Spleen (tissue), 11 donors: Measurements from ENCODE around the gene KLF3. TPM values are rescaled to one million over a fixed set of nuclear protein-coding genes. Genes with fewer than 3 reads are reported as not detected.

Source experiments
- DNase-seq: peaks from one replicate; pipeline ENCODE4 v3.0.0-alpha.2; 2020
- H3K27ac ChIP-seq, 8 donors: fragments of 200-600 bp; sonication (generic) in 7 of 8; 1 replicate in 4 of 8; 2 replicates in 4 of 8; pipeline versions ENCODE4 v1.5.0 to v1.8.0; 2016 to 2021; ENCODE audit warnings: inconsistent platforms in 4 of 8, mild to moderate bottlenecking in 4 of 8, moderate library complexity in 1 of 8
- H3K27me3 ChIP-seq, 7 donors: fragments of 200-600 bp; sonication (generic) in 6 of 7; replicated peaks in 1 of 7; 1 replicate in 4 of 7; 2 replicates in 3 of 7; pipeline versions ENCODE4 v1.5.0 to v1.8.0; 2016 to 2021; ENCODE audit warnings: inconsistent platforms in 3 of 7, mild to moderate bottlenecking in 1 of 7
- H3K36me3 ChIP-seq, 6 donors: fragments of 200-600 bp; sonication (generic) in 5 of 6; 1 replicate in 4 of 6; 2 replicates in 2 of 6; pipeline versions ENCODE4 v1.5.0 to v1.8.0; 2016 to 2021; ENCODE audit warnings: inconsistent platforms in 2 of 6
- H3K4me1 ChIP-seq, 6 donors: fragments of 200-600 bp; sonication (generic) in 5 of 6; 1 replicate in 3 of 6; 2 replicates in 3 of 6; pipeline versions ENCODE4 v1.5.0 to v1.8.0; 2016 to 2021; ENCODE audit warnings: inconsistent platforms in 3 of 6
- H3K4me3 ChIP-seq, 8 donors: fragments of 200-600 bp; sonication (generic) in 7 of 8; 1 replicate in 4 of 8; 2 replicates in 4 of 8; pipeline versions ENCODE4 v1.5.0 to v1.8.0; 2016 to 2021; ENCODE audit warnings: inconsistent platforms in 4 of 8, mild to moderate bottlenecking in 4 of 8, moderate library complexity in 2 of 8
- H3K9me3 ChIP-seq, 8 donors: fragments of 200-600 bp; sonication (generic) in 7 of 8; 1 replicate in 4 of 8; 2 replicates in 4 of 8; pipeline versions ENCODE4 v1.5.0 to v1.8.0; 2016 to 2021; ENCODE audit warnings: inconsistent platforms in 4 of 8
- POLR2A ChIP-seq, 3 donors: fragments of 450-650 bp; IDR thresholded peaks; one replicate each; pipeline ENCODE4 v1.5.1; 2017; ENCODE audit warnings: antibody characterized with exemption in 3 of 3, mild to moderate bottlenecking in 1 of 3
- POLR2AphosphoS5 ChIP-seq, 3 donors: sonication (generic); formaldehyde crosslinking; IDR thresholded peaks; one replicate each; pipeline ENCODE4 v1.5.1; 2017; ENCODE audit warnings: antibody characterized with exemption in 3 of 3
- WGBS, 5 donors: extraction: QIAGEN DNeasy Blood & Tissue Kit in 3 of 5; methylation state at CpG; one replicate each; pipeline versions ENCODE4 v1.1.5 to v1.1.7; 2013 to 2018; 5-methylcytosine and 5-hydroxymethylcytosine counted together
- intact Hi-C: fragments of 100-400 bp; cut with DNase I; formaldehyde crosslinking; loops from one replicate; pipeline ENCODE4 v1.15.0; 2023; ENCODE audit warnings: low total_unique reads
- polyA plus RNA-seq, 3 donors: library from polyadenylated mRNA; stranded (reverse); fragments of 200-250 nt; gene quantifications; one replicate each; pipeline ENCODE4 v1.2.1, GENCODE V29; 2013
- total RNA-seq, 7 donors: library from RNA; depleted of rRNA in 3 of 7; stranded (reverse); fragments of >200 nt in 3 of 7; fragmentation: NEBNext Ultra II Directional in 4 of 7; extraction: Animal tissue kit (Norgen Biotek cat#: 25700) in 4 of 7; gene quantifications; one replicate each; pipeline versions ENCODE4 v1.1.0 to v1.2.1, GENCODE V29; 2016 to 2021
- TF ChIP-seq, protein P1 (sequence below), 11 experiments: fragments of 200-600 bp in 7 of 11; fragments of 450-650 bp in 4 of 11; sonication (generic) in 4 of 11; IDR thresholded peaks in 8 of 11; conservative IDR thresholded peaks in 3 of 11; 1 replicate in 7 of 11; 2 replicates in 4 of 11; pipeline versions ENCODE4 v1.4.0 to v1.8.0; 2016 to 2021; ENCODE audit warnings: antibody characterized with exemption in 11 of 11, inconsistent platforms in 4 of 11, mild to moderate bottlenecking in 1 of 11
- donor health status: healthy with polysubstance abuse.
- donor health status: DM: no; HTN: no; CAD: no; lungs with moderate emphysema.
- donor health status: DM: no; HTN: no; CAD: no.
- donor health status: Bipolar disorder and iron deficiency.
- donor health status: healthy.
- donor health status: DM: no; HTN: no; CAD: no.
- donor health status: DM: yes; HTN: yes; CAD: no.

The KLF3 gene
- total and polyA plus RNA-seq, 10 donors: 8.0 to 87.5 (median 63.1) TPM

DNA sequence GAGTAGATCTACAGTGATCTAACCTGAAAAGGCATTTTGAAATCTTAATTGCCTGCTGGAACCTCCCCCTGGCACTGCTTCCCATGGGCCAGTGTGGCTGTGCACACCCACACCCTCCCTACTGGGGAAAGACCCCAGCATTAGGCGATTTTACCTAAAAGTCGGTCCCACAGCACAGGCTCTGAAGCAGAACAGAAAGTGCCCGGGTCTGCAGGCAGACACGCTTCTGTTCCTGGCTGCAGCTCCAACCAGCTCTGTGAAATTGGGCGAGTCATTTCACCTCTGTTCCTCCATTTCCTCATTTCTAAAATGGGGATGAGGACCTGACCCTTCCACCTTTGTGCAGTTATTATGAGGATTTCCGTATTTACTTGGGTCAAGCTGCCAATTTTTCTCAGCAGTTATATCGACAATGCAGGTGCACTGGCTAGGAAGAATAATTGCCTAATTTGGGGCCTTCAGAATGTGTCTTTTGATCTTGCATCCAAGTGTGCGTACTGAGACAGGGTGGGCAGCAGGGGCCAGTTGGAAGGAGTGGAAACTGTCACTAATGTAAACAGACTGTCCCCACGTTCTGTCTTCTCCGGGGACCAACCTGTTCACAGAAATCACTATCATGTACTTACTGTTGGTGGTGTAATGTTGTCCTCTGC is 7.1 kb downstream of the KLF3 start:
- DNase-seq: no peak
- TF ChIP-seq, protein P1, sequence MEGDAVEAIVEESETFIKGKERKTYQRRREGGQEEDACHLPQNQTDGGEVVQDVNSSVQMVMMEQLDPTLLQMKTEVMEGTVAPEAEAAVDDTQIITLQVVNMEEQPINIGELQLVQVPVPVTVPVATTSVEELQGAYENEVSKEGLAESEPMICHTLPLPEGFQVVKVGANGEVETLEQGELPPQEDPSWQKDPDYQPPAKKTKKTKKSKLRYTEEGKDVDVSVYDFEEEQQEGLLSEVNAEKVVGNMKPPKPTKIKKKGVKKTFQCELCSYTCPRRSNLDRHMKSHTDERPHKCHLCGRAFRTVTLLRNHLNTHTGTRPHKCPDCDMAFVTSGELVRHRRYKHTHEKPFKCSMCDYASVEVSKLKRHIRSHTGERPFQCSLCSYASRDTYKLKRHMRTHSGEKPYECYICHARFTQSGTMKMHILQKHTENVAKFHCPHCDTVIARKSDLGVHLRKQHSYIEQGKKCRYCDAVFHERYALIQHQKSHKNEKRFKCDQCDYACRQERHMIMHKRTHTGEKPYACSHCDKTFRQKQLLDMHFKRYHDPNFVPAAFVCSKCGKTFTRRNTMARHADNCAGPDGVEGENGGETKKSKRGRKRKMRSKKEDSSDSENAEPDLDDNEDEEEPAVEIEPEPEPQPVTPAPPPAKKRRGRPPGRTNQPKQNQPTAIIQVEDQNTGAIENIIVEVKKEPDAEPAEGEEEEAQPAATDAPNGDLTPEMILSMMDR (IDR thresholded peaks at IDR 0.05 in 8 of 11, conservative IDR thresholded peaks at IDR 0.05 in 3 of 11): no peak
- TF ChIP-seq POLR2AphosphoS5 (IDR thresholded peaks at IDR 0.05) (peak in 1 of 3 donors; percentile 62), POLR2A (IDR thresholded peaks at IDR 0.05) (no peak)
- Histone ChIP-seq H3K36me3 (no peaks in the 10 kb centered on the region), H3K4me1 (peaks cover 85 to 100% (median 99%) of the 10 kb centered on the region in 6 donors), H3K4me3 (peak overlapping the region in 3 of 8 donors; percentile 14 to 52 (median 15)), H3K27me3 (no peaks in the 10 kb centered on the region), H3K27ac (peak overlapping the region; percentile 62 to 100 (median 99)), H3K9me3 (no peaks in the 10 kb centered on the region)
- WGBS, 5 donors: 25 to 37% (median 30%) methylated on average over 10 of the region's 10 CpGs
- intact Hi-C loops: loop anchor here (10.0 kb wide), 1 partner anchor 606 kb away; no protein-coding TSS in a partner anchor

DNA sequence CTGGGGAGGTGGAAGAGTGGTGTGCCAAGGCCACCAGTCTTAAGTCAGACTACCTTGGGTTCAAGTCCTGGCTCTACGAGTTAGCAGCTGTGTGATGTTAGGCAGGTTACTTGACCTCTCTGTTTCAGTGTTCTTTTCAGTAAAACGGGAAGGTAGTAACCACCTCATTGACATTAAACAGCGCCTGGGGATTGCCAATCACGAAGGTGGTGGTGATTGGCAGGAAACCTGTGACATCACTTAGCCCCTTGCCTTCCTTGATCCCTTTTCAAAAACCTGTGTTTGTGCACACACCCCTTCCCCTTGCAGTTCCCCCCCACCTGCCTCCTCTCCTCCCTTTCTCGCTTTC is 7.6 kb downstream of the KLF3 start:
- WGBS, 5 donors: 38 to 57% (median 52%) methylated on average over 5 of the region's 5 CpGs
- peak overlapping the region; percentile 62 to 100 (median 99) for H3K27ac ChIP-seq

DNA sequence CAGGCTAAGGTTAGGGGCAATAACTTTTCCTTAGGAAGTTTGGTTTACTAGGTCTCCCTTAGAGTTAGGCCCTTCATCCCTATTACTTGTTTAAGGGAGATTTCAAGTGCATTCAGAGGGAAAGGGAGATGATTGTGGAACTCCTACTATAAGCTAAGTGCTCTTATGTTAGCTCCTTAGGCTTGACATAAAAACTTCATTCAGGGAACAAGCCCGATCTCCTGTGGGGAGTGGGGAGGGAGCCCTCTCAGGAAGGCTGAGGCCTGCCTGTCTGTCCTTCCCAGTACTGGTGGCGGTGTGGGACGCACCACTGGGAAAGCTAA is 8.0 kb downstream of the KLF3 start:
- Histone ChIP-seq H3K4me1 (peaks cover 89 to 100% (median 99%) of the 10 kb centered on the region in 6 donors), H3K36me3 (no peaks in the 10 kb centered on the region), H3K4me3 (peak overlapping the region in 1 of 8 donors; percentile 52), H3K27me3 (no peaks in the 10 kb centered on the region), H3K9me3 (no peaks in the 10 kb centered on the region), H3K27ac (peak overlapping the region; percentile 62 to 100 (median 99))
- WGBS, 5 donors: 61 to 80% (median 72%) methylated on average over 3 of the region's 3 CpGs
- no peak for DNase-seq
- intact Hi-C loops: loop anchor here (10.0 kb wide), 1 partner anchor 607 kb away; no protein-coding TSS in a partner anchor
- TF ChIP-seq POLR2A (IDR thresholded peaks at IDR 0.05): no peak
- TF ChIP-seq POLR2AphosphoS5 (IDR thresholded peaks at IDR 0.05): no peak
- TF ChIP-seq, protein P1 (IDR thresholded peaks at IDR 0.05 in 8 of 11, conservative IDR thresholded peaks at IDR 0.05 in 3 of 11): no peak

More for the DNA sequence above, 7.6 kb downstream of the KLF3 start:
- no peak for DNase-seq
- TF ChIP-seq POLR2A (IDR thresholded peaks at IDR 0.05) (no peak), POLR2AphosphoS5 (IDR thresholded peaks at IDR 0.05) (no peak)
- TF ChIP-seq, protein P1 (IDR thresholded peaks at IDR 0.05 in 8 of 11, conservative IDR thresholded peaks at IDR 0.05 in 3 of 11): no peak
- no peaks in the 10 kb centered on the region for H3K27me3 ChIP-seq
- intact Hi-C loops: loop anchor here (10.0 kb wide), 1 partner anchor 607 kb away; no protein-coding TSS in a partner anchor
- H3K4me3 ChIP-seq: peak overlapping the region in 2 of 8 donors; percentile 15 to 52
- H3K36me3 ChIP-seq: no peaks in the 10 kb centered on the region
- peaks cover 87 to 100% (median 99%) of the 10 kb centered on the region in 6 donors for H3K4me1 ChIP-seq
- H3K9me3 ChIP-seq: no peaks in the 10 kb centered on the region

DNA sequence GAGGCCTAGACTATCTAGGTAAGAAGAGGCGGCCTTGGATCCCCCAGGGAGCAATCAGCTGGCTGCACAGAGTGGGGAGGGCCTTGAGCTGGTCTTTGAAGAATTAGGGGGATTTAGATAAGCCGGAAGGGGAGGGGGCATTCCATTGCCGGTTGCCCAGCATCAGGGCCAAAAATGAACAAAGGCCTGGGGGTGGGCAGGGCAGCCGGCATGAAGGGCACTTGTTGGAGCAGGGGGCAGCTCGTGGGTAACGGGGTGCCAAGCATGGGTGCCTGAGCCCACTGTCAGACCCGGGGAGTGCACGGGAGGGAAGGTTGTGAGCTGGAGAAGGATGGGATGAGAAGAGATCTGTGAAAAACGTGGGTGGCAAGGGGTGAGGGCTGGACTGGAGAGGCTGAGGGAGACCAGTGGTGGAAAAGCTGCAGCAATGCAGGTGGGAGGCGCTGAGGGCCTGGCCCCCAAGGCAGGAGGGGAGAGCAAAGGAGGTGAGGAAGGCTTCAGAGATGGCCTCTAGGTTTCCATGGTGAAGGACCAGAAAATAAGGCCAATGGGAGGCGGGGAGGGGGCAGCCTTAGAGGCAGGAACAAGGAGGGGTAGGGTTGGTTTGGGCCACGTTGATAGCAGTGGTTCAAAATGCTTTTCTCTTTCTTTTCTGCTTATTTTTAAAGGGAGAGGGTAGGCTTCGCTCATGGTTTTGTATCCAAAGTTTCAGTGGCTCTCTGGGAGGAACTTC is 8.6 kb downstream of the KLF3 start:
- Histone ChIP-seq H3K36me3 (no peaks in the 10 kb centered on the region), H3K9me3 (no peaks in the 10 kb centered on the region), H3K4me1 (peaks cover 86 to 100% (median 99%) of the 10 kb centered on the region in 6 donors), H3K4me3 (peak overlapping the region in 1 of 8 donors; percentile 21), H3K27me3 (no peaks in the 10 kb centered on the region), H3K27ac (peak overlapping the region; percentile 62 to 100 (median 99))
- WGBS, 5 donors: 60 to 73% (median 65%) methylated on average over 12 to 13 of the region's 13 CpGs
- peak in 1 of 3 donors; percentile 42 for TF ChIP-seq POLR2AphosphoS5 (IDR thresholded peaks at IDR 0.05)
- TF ChIP-seq, protein P1 (IDR thresholded peaks at IDR 0.05 in 8 of 11, conservative IDR thresholded peaks at IDR 0.05 in 3 of 11): no peak
- no peak for TF ChIP-seq POLR2A (IDR thresholded peaks at IDR 0.05)
- no peak for DNase-seq
- intact Hi-C loops: loop anchor here (10.0 kb wide), 1 partner anchor 608 kb away; no protein-coding TSS in a partner anchor
